Loucy (cell line): Measurements from ENCODE around the gene VAV3.

Source experiments
- H2AFZ ChIP-seq: fragments of 200-600 bp; sonication (generic); 2 replicates; pipeline ENCODE4 v1.6.0; 2016; ENCODE audit warnings: antibody characterized with exemption, mild to moderate bottlenecking, low read length, moderate library complexity
- H3F3A ChIP-seq: fragments of 200-600 bp; 2 replicates; pipeline ENCODE4 v1.6.0; 2016; ENCODE audit warnings: antibody characterized with exemption, low read depth, mild to moderate bottlenecking
- H3K27me3 ChIP-seq: fragments of 200-600 bp; sonication (generic); 2 replicates; pipeline ENCODE4 v1.6.1; 2014; ENCODE audit warnings: low read length, mild to moderate bottlenecking; ENCODE audit not compliant: insufficient read depth, poor library complexity, severe bottlenecking
- H3K36me3 ChIP-seq: fragments of 200-600 bp; sonication (generic); 2 replicates; pipeline ENCODE4 v1.6.1; 2016; ENCODE audit warnings: low read length; ENCODE audit not compliant: insufficient read depth
- H3K4me1 ChIP-seq: fragments of 200-600 bp; sonication (generic); 2 replicates; pipeline ENCODE4 v1.5.1; 2014; ENCODE audit warnings: low read length, mild to moderate bottlenecking; ENCODE audit not compliant: insufficient read depth, poor library complexity, severe bottlenecking
- H3K4me2 ChIP-seq: fragments of 200-600 bp; sonication (generic); 2 replicates; pipeline ENCODE4 v1.6.0; 2014; ENCODE audit warnings: antibody characterized with exemption, low read length, low read depth, mild to moderate bottlenecking; ENCODE audit not compliant: poor library complexity, severe bottlenecking
- H3K4me3 ChIP-seq: fragments of 200-600 bp; sonication (generic); 2 replicates; pipeline ENCODE4 v1.5.1; 2014; ENCODE audit warnings: low read length, mild to moderate bottlenecking, mixed read lengths; ENCODE audit not compliant: poor library complexity, severe bottlenecking
- H3K79me2 ChIP-seq: fragments of 200-600 bp; sonication (generic); 2 replicates; pipeline ENCODE4 v1.6.1; 2014; ENCODE audit warnings: low read length; ENCODE audit not compliant: insufficient read depth
- H3K9ac ChIP-seq: fragments of 200-600 bp; sonication (generic); 2 replicates; pipeline ENCODE4 v1.6.0; 2014; ENCODE audit warnings: mild to moderate bottlenecking, low read depth, low read length, moderate library complexity; ENCODE audit not compliant: poor library complexity, severe bottlenecking
- H3K9me2 ChIP-seq: fragments of 200-600 bp; sonication (generic); replicated peaks from 2 replicates; pipeline ENCODE4 v1.6.1; 2016; ENCODE audit warnings: low read depth, low read length, mixed read lengths
- H3K9me3 ChIP-seq: fragments of 200-600 bp; sonication (generic); 2 replicates; pipeline ENCODE4 v1.6.1; 2014; ENCODE audit warnings: mild to moderate bottlenecking, antibody characterized with exemption, low read length, low read depth; ENCODE audit not compliant: insufficient read depth
- H4K20me1 ChIP-seq: fragments of 200-600 bp; sonication (generic); 2 replicates; pipeline ENCODE4 v1.6.0; 2014; ENCODE audit warnings: antibody characterized with exemption, low read length, mild to moderate bottlenecking; ENCODE audit not compliant: insufficient read depth, poor library complexity, severe bottlenecking
- EZH2phosphoT487 ChIP-seq: fragments of 200-600 bp; IDR thresholded peaks from 2 replicates; pipeline ENCODE4 v1.6.1; 2018; ENCODE audit warnings: antibody characterized with exemption, mild to moderate bottlenecking, moderate library complexity, borderline replicate concordance
- TF ChIP-seq, protein P1 (sequence below): fragments of 200-600 bp; sonication (generic); conservative IDR thresholded peaks from 2 replicates; pipeline ENCODE4 v1.5.1; 2014; ENCODE audit warnings: mild to moderate bottlenecking, antibody characterized with exemption, low read length

VAV3 gene

DNA sequence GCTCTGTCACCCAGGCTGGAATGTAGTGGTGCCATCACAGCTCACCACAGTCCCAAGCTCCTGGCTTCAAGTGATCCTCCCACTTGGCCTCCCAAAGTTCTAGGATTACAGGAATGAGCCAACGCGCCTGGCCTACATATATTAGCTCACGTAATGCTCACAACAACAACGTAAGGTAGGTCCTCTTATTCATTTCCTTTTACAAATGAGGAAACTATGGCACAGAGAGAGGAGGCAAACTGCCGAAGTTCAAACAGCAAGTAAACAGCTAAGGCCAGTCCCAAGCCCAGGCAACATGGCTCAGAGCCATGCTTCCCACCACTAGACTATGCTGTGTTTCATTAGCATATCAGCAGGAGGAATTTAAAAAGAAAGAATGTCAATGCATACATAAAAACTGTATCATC, 284.4 kb downstream of the VAV3 start:
- H3F3A ChIP-seq = no peaks in the 10 kb centered on the region
- no peaks in the 10 kb centered on the region for H3K79me2 ChIP-seq
- no peaks in the 10 kb centered on the region for H3K9me2 ChIP-seq
- H3K4me2 ChIP-seq = no peak overlapping the region
- no peak overlapping the region for H3K9ac ChIP-seq
- H3K36me3 ChIP-seq = peaks cover 36% of the 10 kb centered on the region
- TF ChIP-seq, protein P1, sequence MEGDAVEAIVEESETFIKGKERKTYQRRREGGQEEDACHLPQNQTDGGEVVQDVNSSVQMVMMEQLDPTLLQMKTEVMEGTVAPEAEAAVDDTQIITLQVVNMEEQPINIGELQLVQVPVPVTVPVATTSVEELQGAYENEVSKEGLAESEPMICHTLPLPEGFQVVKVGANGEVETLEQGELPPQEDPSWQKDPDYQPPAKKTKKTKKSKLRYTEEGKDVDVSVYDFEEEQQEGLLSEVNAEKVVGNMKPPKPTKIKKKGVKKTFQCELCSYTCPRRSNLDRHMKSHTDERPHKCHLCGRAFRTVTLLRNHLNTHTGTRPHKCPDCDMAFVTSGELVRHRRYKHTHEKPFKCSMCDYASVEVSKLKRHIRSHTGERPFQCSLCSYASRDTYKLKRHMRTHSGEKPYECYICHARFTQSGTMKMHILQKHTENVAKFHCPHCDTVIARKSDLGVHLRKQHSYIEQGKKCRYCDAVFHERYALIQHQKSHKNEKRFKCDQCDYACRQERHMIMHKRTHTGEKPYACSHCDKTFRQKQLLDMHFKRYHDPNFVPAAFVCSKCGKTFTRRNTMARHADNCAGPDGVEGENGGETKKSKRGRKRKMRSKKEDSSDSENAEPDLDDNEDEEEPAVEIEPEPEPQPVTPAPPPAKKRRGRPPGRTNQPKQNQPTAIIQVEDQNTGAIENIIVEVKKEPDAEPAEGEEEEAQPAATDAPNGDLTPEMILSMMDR = no peak
- TF ChIP-seq EZH2phosphoT487 = no peak
- no peak overlapping the region for H2AFZ ChIP-seq
- no peaks in the 10 kb centered on the region for H3K27me3 ChIP-seq
- H4K20me1 ChIP-seq = no peaks in the 10 kb centered on the region
- no peak overlapping the region for H3K4me3 ChIP-seq
- no peaks in the 10 kb centered on the region for H3K4me1 ChIP-seq
- H3K9me3 ChIP-seq = no peaks in the 10 kb centered on the region

DNA sequence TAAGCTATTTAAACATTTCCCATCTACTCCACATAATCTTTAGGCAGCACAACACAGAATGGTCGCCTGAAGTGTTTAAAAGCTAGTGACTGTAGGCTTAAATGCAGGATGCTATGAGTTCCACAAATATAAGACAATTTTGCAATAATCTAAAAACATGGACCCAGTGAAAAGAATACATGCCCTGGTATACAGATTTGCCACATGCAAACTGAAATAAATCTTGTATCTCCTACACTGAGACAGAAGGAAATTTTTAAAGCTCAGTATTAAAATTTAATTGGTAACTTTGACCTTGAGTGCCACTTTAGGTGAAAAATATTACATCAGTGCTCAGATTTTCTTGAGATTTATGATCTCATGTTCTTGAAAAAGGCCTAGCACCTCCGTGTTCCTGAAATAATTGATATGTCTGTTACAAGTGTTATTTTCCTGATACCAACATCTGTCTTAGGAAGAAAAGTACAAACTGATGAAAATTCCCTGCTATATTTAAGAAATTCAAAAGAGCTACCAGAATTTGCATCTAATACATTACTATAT, 285.5 kb downstream of the VAV3 start:
- Histone ChIP-seq H2AFZ (no peak overlapping the region), H3K4me2 (no peak overlapping the region), H3K9ac (no peak overlapping the region), H3K9me3 (no peaks in the 10 kb centered on the region), H3K4me1 (no peaks in the 10 kb centered on the region), H3F3A (no peaks in the 10 kb centered on the region), H3K4me3 (no peak overlapping the region), H3K36me3 (peaks cover 43% of the 10 kb centered on the region), H3K79me2 (no peaks in the 10 kb centered on the region), H3K27me3 (no peaks in the 10 kb centered on the region), H3K9me2 (no peaks in the 10 kb centered on the region), H4K20me1 (no peaks in the 10 kb centered on the region)
- no peak for TF ChIP-seq EZH2phosphoT487
- TF ChIP-seq, protein P1 = no peak

DNA sequence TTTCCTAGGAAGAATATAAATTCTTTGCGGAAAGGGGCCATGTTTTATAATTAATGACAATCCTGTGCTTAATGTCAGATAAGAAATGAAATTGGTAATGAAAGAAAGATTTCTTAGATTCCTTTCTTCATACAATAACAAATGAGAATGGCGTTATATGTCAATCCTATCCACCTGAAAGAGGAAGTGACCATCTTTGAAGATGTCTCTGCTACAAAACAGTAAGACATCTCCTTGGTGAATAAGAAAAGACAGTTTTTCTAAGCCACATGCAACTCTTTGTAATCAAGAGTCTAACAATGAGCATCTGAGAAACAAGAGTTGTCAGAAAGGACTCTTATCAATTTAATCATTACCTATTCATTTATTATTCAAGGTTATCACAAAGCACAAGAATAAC, 286.0 kb downstream of the VAV3 start:
- no peak overlapping the region for H2AFZ ChIP-seq
- no peak overlapping the region for H3K4me3 ChIP-seq
- no peaks in the 10 kb centered on the region for H4K20me1 ChIP-seq
- no peaks in the 10 kb centered on the region for H3K9me3 ChIP-seq
- no peak overlapping the region for H3K4me2 ChIP-seq
- H3F3A ChIP-seq = no peaks in the 10 kb centered on the region
- no peak for TF ChIP-seq EZH2phosphoT487
- H3K4me1 ChIP-seq = no peaks in the 10 kb centered on the region
- no peaks in the 10 kb centered on the region for H3K79me2 ChIP-seq
- peaks cover 44% of the 10 kb centered on the region for H3K36me3 ChIP-seq
- no peak overlapping the region for H3K9ac ChIP-seq
- no peaks in the 10 kb centered on the region for H3K9me2 ChIP-seq
- H3K27me3 ChIP-seq = no peaks in the 10 kb centered on the region

DNA sequence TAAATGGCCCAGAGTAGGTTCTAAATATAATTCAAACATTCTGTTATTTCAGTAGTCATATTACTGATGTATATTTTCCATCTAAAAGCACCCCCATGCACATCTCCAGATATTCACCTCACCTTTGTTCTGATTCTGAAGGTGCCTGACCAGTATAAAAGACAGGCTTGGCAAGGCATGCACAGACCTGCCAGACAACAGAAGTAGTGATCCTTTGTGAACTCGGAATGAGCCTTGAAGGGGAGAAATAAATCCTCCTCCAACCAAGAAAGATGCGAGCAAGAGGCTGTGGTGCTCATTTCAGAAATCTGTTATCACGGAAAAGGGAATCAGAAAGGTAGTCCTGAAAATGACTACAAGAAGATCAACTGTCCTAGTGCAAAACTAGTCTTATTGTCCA, 287.3 kb downstream of the VAV3 start:
- Histone ChIP-seq H3K9ac (no peak overlapping the region), H3K9me3 (no peaks in the 10 kb centered on the region), H3K27me3 (no peaks in the 10 kb centered on the region), H4K20me1 (no peaks in the 10 kb centered on the region), H3K9me2 (no peaks in the 10 kb centered on the region), H3F3A (no peaks in the 10 kb centered on the region), H3K4me2 (no peak overlapping the region), H3K36me3 (peaks cover 39% of the 10 kb centered on the region), H2AFZ (no peak overlapping the region), H3K4me1 (peaks cover 2% of the 10 kb centered on the region), H3K4me3 (no peak overlapping the region), H3K79me2 (no peaks in the 10 kb centered on the region)
- TF ChIP-seq EZH2phosphoT487 = no peak
- TF ChIP-seq, protein P1 = no peak
